SK-N-MC (cell line): ENCODE data around the gene HAUS1.

ENCODE experiments used
- EZH2 ChIP-seq: fragments of 200-600 bp; sonication (generic); IDR thresholded peaks from one replicate; pipeline ENCODE4 v1.6.1; 2017; ENCODE audit warnings: antibody characterized with exemption
- FOXP2 ChIP-seq: optimal IDR thresholded peaks from 2 replicates; pipeline ENCODE3; 2011; ENCODE audit warnings: mild to moderate bottlenecking, moderate library complexity; ENCODE audit not compliant: insufficient read depth; ENCODE audit errors: extremely low read length, control extremely low read depth
- POLR2AphosphoS5 ChIP-seq: IDR thresholded peaks from 2 replicates; pipeline ENCODE4 v1.6.1; 2012; ENCODE audit warnings: mild to moderate bottlenecking, low read depth, low read length, borderline replicate concordance

- no peak for TF ChIP-seq POLR2AphosphoS5
- TF ChIP-seq EZH2 = no peak
- no peak for TF ChIP-seq FOXP2
These were observed 48.8 kb downstream of the HAUS1 start for GRCh38 chr18:46152808-46153617.
